GOT3 (cell line): ENCODE measurements around the gene KDM4B.

Source experiments
- DNase-seq: peaks from one replicate; lab custom pipeline; 2025; ENCODE audit warnings: mixed read lengths; lab: John Stamatoyannopoulos, UW

Gene KDM4B

GRCh38 chr19:5137114-5137513, 168.2 kb downstream of the KDM4B start:
- DNase-seq = no peak

- no peak for DNase-seq
Measured at GRCh38 chr19:5137571-5138124, 168.7 kb downstream of the KDM4B start.

GRCh38 chr19:5138606-5139582, 170.0 kb downstream of the KDM4B start:
- DNase-seq = no peak

GRCh38 chr19:5139583-5140325, 170.8 kb downstream of the KDM4B start:
- DNase-seq = no peak

- DNase-seq = no peak
Measured at GRCh38 chr19:5141129-5141849, 172.4 kb downstream of the KDM4B start.

- no peak for DNase-seq
Measured at GRCh38 chr19:5141850-5142724, 173.2 kb downstream of the KDM4B start.

- DNase-seq = no peak
Measured at GRCh38 chr19:5142725-5143097, 173.8 kb downstream of the KDM4B start.

GRCh38 chr19:5143471-5144411, 174.8 kb downstream of the KDM4B start:
- no peak for DNase-seq

- DNase-seq = no peak
Measured at GRCh38 chr19:5144545-5145179, 175.7 kb downstream of the KDM4B start.

GRCh38 chr19:5145521-5146511, 176.9 kb downstream of the KDM4B start:
- DNase-seq = no peak

- no peak for DNase-seq
Measured at GRCh38 chr19:5147074-5147977, 178.4 kb downstream of the KDM4B start.

- no peak for DNase-seq
Measured at GRCh38 chr19:5147978-5148793, 179.3 kb downstream of the KDM4B start.

- DNase-seq = no peak
Measured at GRCh38 chr19:5148794-5149190, 179.9 kb downstream of the KDM4B start.

- no peak for DNase-seq
Measured at GRCh38 chr19:5149508-5149907, 180.6 kb downstream of the KDM4B start.

GRCh38 chr19:5149932-5150901, 181.3 kb downstream of the KDM4B start:
- DNase-seq = no peak
